Tibial nerve (tissue), 4 donors: ENCODE data around the gene TBCA.

ENCODE experiments used
- EP300 ChIP-seq, 2 donors: sonication (generic); formaldehyde crosslinking; IDR thresholded peaks; one replicate each; pipeline ENCODE4 v1.6.1; 2017; ENCODE audit warnings: antibody characterized with exemption in 2 of 2, mild to moderate bottlenecking in 1 of 2
- POLR2A ChIP-seq, 2 donors: fragments of 450-650 bp; IDR thresholded peaks; one replicate each; pipeline ENCODE4 v1.6.1; 2017; ENCODE audit warnings: antibody characterized with exemption in 2 of 2, mild to moderate bottlenecking in 2 of 2, moderate library complexity in 2 of 2
- TF ChIP-seq, protein P1 (sequence below), 5 experiments: fragments of 200-600 bp in 3 of 5; fragments of 450-650 bp in 2 of 5; sonication (generic) in 3 of 5; IDR thresholded peaks; one replicate each; pipeline ENCODE4 v1.5.1; 2016 to 2019; ENCODE audit warnings: antibody characterized with exemption in 5 of 5, mild to moderate bottlenecking in 3 of 5, moderate library complexity in 2 of 5

DNA sequence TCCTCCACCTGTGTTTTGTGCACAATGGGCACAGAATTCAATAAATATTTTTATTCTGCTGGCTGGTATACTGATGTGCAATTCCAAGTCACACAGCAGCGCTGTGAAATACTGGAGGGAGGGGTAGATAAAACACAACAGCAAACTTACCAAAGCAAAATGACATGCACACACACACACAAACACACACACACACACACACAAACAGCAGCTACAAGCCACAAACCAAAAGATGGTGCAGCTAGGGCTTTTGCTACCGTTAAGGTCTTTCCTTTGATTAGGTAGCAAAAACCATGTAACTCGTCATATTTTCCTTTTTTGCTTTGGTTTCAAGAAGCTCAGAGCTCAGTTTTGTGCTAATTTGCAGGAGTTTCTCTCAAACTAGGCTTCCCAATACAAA is 1.8 kb upstream of the TBCA start:
- TF ChIP-seq, protein P1, sequence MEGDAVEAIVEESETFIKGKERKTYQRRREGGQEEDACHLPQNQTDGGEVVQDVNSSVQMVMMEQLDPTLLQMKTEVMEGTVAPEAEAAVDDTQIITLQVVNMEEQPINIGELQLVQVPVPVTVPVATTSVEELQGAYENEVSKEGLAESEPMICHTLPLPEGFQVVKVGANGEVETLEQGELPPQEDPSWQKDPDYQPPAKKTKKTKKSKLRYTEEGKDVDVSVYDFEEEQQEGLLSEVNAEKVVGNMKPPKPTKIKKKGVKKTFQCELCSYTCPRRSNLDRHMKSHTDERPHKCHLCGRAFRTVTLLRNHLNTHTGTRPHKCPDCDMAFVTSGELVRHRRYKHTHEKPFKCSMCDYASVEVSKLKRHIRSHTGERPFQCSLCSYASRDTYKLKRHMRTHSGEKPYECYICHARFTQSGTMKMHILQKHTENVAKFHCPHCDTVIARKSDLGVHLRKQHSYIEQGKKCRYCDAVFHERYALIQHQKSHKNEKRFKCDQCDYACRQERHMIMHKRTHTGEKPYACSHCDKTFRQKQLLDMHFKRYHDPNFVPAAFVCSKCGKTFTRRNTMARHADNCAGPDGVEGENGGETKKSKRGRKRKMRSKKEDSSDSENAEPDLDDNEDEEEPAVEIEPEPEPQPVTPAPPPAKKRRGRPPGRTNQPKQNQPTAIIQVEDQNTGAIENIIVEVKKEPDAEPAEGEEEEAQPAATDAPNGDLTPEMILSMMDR (IDR thresholded peaks at IDR 0.05) = no peak
- TF ChIP-seq POLR2A (IDR thresholded peaks at IDR 0.05) (no peak), EP300 (IDR thresholded peaks at IDR 0.05) (no peak)
